ENCODE data around the gene DUSP16.

Gene DUSP16

DNA sequence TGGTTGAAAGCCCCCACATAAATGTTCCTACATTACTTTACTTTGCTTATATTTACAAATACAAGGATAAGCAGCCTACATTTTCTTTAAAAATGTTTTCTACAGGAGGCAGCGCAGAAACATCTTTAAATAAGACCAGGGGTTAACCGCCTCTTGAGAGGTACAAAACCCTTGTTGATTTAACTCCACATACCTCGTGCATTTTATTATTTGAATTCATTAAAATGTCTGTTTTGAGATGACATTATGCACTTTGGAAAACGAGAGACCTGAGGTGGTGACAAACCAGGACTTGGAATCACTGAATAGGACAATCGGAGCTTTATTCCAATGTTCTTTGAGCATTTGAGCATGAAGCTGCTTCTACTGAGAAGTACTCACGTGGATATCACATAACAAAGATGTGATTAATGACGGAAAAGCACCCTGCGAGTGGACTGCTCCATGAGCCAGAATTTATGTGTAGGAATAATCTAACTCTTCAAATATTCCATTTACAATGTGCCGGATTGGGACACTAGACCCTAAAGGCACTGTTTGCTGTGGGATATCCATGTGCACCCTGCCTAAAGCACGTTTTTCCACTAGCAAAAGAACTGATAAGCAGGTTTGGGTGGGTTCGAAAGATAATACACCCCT lies 746 bp upstream of the DUSP16 start:
- DNase-seq (ENCODE audit: low read depth in 1 of 2, low spot score in 1 of 2): no peak
- Histone ChIP-seq H3K27me3 (ENCODE audit: insufficient read depth, poor library complexity, severe bottlenecking) (no peaks in the 10 kb centered on the region), H3K27ac (replicated peaks) (no peak overlapping the region), H3K4me3 (replicated peaks; ENCODE audit: insufficient read depth, low read length) (no peak overlapping the region)
- TF ChIP-seq, protein P1, sequence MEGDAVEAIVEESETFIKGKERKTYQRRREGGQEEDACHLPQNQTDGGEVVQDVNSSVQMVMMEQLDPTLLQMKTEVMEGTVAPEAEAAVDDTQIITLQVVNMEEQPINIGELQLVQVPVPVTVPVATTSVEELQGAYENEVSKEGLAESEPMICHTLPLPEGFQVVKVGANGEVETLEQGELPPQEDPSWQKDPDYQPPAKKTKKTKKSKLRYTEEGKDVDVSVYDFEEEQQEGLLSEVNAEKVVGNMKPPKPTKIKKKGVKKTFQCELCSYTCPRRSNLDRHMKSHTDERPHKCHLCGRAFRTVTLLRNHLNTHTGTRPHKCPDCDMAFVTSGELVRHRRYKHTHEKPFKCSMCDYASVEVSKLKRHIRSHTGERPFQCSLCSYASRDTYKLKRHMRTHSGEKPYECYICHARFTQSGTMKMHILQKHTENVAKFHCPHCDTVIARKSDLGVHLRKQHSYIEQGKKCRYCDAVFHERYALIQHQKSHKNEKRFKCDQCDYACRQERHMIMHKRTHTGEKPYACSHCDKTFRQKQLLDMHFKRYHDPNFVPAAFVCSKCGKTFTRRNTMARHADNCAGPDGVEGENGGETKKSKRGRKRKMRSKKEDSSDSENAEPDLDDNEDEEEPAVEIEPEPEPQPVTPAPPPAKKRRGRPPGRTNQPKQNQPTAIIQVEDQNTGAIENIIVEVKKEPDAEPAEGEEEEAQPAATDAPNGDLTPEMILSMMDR (IDR thresholded peaks at IDR 0.05; ENCODE audit: insufficient read depth, low read length): no peak
- TF ChIP-seq, protein P2, sequence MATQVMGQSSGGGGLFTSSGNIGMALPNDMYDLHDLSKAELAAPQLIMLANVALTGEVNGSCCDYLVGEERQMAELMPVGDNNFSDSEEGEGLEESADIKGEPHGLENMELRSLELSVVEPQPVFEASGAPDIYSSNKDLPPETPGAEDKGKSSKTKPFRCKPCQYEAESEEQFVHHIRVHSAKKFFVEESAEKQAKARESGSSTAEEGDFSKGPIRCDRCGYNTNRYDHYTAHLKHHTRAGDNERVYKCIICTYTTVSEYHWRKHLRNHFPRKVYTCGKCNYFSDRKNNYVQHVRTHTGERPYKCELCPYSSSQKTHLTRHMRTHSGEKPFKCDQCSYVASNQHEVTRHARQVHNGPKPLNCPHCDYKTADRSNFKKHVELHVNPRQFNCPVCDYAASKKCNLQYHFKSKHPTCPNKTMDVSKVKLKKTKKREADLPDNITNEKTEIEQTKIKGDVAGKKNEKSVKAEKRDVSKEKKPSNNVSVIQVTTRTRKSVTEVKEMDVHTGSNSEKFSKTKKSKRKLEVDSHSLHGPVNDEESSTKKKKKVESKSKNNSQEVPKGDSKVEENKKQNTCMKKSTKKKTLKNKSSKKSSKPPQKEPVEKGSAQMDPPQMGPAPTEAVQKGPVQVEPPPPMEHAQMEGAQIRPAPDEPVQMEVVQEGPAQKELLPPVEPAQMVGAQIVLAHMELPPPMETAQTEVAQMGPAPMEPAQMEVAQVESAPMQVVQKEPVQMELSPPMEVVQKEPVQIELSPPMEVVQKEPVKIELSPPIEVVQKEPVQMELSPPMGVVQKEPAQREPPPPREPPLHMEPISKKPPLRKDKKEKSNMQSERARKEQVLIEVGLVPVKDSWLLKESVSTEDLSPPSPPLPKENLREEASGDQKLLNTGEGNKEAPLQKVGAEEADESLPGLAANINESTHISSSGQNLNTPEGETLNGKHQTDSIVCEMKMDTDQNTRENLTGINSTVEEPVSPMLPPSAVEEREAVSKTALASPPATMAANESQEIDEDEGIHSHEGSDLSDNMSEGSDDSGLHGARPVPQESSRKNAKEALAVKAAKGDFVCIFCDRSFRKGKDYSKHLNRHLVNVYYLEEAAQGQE (IDR thresholded peaks at IDR 0.05; ENCODE audit: insufficient replicate concordance, low read depth): no peak
- TF ChIP-seq POLR2AphosphoS5 (IDR thresholded peaks at IDR 0.05; ENCODE audit: low read depth): no peak
- TF ChIP-seq GABPA (IDR thresholded peaks at IDR 0.05; ENCODE audit: low read depth): no peak
- TF ChIP-seq SPI1 (IDR thresholded peaks at IDR 0.05; ENCODE audit: borderline replicate concordance, low read depth): no peak

DNA sequence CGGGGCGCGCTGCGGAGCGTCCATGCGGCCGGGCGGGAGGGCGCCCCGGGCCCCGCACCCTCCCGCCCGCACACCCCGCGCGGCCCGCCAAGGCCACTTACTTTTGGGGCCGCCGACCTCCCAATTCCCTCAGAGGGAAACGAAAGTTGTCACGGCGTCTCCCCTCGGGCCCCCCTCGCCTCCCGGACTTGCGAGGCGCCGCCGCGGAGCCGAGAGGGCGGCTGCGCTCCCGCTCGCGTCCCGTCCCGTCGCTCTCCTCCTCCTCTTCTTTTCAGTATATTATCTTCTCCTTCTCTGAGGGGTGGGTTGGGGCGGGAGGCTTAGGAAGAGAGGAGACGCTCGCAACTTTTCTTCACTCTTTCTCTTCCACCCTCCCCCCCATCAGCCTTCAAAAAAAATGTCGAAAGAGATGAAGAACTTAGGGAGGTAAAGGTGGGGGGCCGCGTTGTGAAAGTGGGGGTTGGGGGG lies 613 bp downstream of the DUSP16 start:
- no peak for DNase-seq (ENCODE audit: low read depth in 1 of 2, low spot score in 1 of 2)
- H3K27ac ChIP-seq (replicated peaks): peak overlapping the region; percentile 90

DNA sequence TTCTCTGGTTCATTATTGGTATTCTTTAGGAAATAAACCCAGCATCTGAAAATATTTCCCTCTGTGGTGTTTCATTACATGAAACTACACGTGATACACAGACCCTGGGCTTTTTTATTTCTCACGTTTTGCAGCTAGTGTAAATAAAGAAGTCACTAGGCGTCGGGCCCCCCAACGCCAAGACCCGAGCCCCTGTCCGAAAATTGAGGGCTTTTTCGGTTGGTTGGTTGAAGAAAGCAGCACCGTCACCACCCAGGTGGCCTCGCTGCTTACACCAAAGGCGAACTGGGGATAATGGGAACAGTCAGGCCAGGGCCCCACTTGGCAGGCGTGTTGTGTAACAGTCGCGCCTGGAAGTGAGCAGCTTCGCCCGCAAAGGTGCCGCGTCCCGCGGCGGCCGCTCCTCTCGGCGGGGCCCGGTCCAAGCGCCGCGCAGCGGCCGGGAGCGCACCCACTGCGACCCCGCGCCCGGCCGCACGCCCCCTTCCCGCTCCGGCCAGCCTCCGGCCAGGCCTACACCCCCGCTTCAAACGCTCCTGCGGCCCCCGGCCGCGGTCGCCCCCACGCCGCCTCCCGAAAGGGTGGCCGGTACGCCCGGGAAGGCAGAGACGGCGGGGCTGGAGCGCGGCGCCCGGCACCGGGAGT lies 1.2 kb downstream of the DUSP16 start:
- TF ChIP-seq POLR2AphosphoS5 (IDR thresholded peaks at IDR 0.05; ENCODE audit: low read depth) (0 out of 2 replicates have a peak, but pooled peaks have one; percentile 23), SPI1 (IDR thresholded peaks at IDR 0.05; ENCODE audit: borderline replicate concordance, low read depth) (no peak)
- peak; percentile 67 to 74 for DNase-seq (ENCODE audit: low read depth in 1 of 2, low spot score in 1 of 2)
- Histone ChIP-seq H3K27ac (replicated peaks) (peak overlapping the region; percentile 79), H3K27me3 (ENCODE audit: insufficient read depth, poor library complexity, severe bottlenecking) (no peaks in the 10 kb centered on the region), H3K4me3 (replicated peaks; ENCODE audit: insufficient read depth, low read length) (peak overlapping the region; percentile 63)

More for the DNA sequence above, 613 bp downstream of the DUSP16 start:
- TF ChIP-seq SPI1 (IDR thresholded peaks at IDR 0.05; ENCODE audit: borderline replicate concordance, low read depth): no peak
- no peak for TF ChIP-seq GABPA (IDR thresholded peaks at IDR 0.05; ENCODE audit: low read depth)
- TF ChIP-seq, protein P1 (IDR thresholded peaks at IDR 0.05; ENCODE audit: insufficient read depth, low read length): no peak
- TF ChIP-seq POLR2AphosphoS5 (IDR thresholded peaks at IDR 0.05; ENCODE audit: low read depth): no peak
- no peaks in the 10 kb centered on the region for H3K27me3 ChIP-seq (ENCODE audit: insufficient read depth, poor library complexity, severe bottlenecking)
- peak overlapping the region; percentile 63 for H3K4me3 ChIP-seq (replicated peaks; ENCODE audit: insufficient read depth, low read length)

DNA sequence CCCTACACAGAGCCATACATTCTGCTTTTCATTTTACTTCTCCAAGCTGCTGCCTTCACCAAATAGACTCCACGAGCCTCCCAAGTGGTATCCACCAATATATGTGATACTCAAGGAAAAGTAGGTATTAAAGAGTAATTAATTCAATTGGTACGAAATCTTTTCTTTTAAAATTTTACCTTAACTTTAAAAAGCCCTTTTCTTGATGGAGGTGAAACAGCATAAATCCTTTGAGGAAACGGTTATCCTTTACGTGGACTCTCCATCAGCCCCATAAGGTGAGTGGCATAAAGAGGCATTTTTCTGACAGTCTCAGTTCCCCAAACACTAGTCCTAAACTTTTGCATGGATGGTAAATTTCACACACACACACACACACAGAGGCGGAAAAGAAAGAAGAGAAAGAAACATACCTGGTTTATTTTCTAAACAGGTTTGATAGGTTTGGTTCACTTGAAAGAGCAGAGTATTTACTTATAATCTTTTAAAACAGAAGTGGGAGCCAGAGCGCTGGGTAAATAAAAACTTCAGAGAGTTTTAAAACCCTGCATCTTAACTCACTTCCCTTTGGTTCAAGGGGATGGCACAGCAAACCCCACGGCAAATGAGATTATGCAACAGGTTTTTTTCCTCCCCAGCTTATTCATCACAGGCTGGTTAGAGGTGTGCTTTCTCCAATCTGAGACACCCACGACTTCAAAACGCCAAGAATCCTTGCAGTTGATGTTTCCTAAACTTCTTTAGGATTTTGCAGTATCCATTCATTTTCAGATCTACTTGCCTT lies 1.9 kb downstream of the DUSP16 start:
- peak overlapping the region; percentile 63 for H3K4me3 ChIP-seq (replicated peaks; ENCODE audit: insufficient read depth, low read length)
- H3K27ac ChIP-seq (replicated peaks): peak overlapping the region; percentile 79
- no peaks in the 10 kb centered on the region for H3K27me3 ChIP-seq (ENCODE audit: insufficient read depth, poor library complexity, severe bottlenecking)
- DNase-seq (ENCODE audit: low read depth in 1 of 2, low spot score in 1 of 2): peak; percentile 80 to 83
- TF ChIP-seq, protein P1 (IDR thresholded peaks at IDR 0.05; ENCODE audit: insufficient read depth, low read length): no peak
- TF ChIP-seq GABPA (IDR thresholded peaks at IDR 0.05; ENCODE audit: low read depth) (no peak), POLR2AphosphoS5 (IDR thresholded peaks at IDR 0.05; ENCODE audit: low read depth) (0 out of 2 replicates have a peak, but pooled peaks have one; percentile 7), SPI1 (IDR thresholded peaks at IDR 0.05; ENCODE audit: borderline replicate concordance, low read depth) (peak; percentile 70; the same call in 1 of the 2 replicates)
- TF ChIP-seq, protein P2 (IDR thresholded peaks at IDR 0.05; ENCODE audit: insufficient replicate concordance, low read depth): no peak
